ENCODE data around the gene C9orf72. TPM values are rescaled to one million over a fixed set of nuclear protein-coding genes. Genes with fewer than 3 reads are reported as not detected.

C9orf72 gene
- total and polyA plus RNA-seq, 2 of the 4 experiments (the other 2 are of a cell fraction), result 2.0 to 3.4 TPM

- ChIA-PET POLR2A (ENCODE audit: unreplicated experiment) (no interaction called here), CTCF (no interaction called here)
- intact Hi-C loops (cut with micrococcal nuclease), result no loop called here
- no peaks in the 10 kb centered on the region for H3K9me3 ChIP-seq (ENCODE audit: control insufficient read depth, insufficient read depth, low read length)
- H3K27ac ChIP-seq (ENCODE audit: insufficient read depth, low read length), result no peak overlapping the region
- no peak overlapping the region for H2AK5ac ChIP-seq (ENCODE audit: low read depth, low read length)
- H3K9ac ChIP-seq (ENCODE audit: low read depth, low read length), result no peak overlapping the region
- no peak overlapping the region for H2BK15ac ChIP-seq (ENCODE audit: low read depth, low read length)
- H3K4me3 ChIP-seq (ENCODE audit: insufficient read depth, low read depth, low read length), result no peak overlapping the region
- H3K36me3 ChIP-seq (ENCODE audit: control insufficient read depth, insufficient read depth, low read length), result 0 out of 2 replicates have a peak, but pooled peaks cover 1% of the 10 kb centered on the region
- H3K79me1 ChIP-seq (ENCODE audit: low read depth in 1 of 2, low read length in 2 of 2), result 0 out of 4 replicates have a peak, but pooled peaks cover 0 to 3% of the 10 kb centered on the region in 2 experiments
- H3K4me1 ChIP-seq (ENCODE audit: control insufficient read depth, insufficient read depth, low read length), result no peaks in the 10 kb centered on the region
- no peaks in the 10 kb centered on the region for H3K27me3 ChIP-seq (ENCODE audit: control insufficient read depth, insufficient read depth, low read length)
- H3K4ac ChIP-seq (ENCODE audit: low read depth, low read length), result no peak overlapping the region
- no peak overlapping the region for H2AK9ac ChIP-seq (replicated peaks; ENCODE audit: low read depth, low read length, poor library complexity)
- H3K18ac ChIP-seq (ENCODE audit: low read depth, low read length), result no peak overlapping the region
- no peak overlapping the region for H4K5ac ChIP-seq (ENCODE audit: low read depth, low read length)
- no peak overlapping the region for H4K8ac ChIP-seq (ENCODE audit: low read depth in 2 of 2, low read length in 2 of 2)
- no peaks in the 10 kb centered on the region for H4K20me1 ChIP-seq (ENCODE audit: insufficient read depth, low read length)
- TF ChIP-seq FOS (IDR thresholded peaks at IDR 0.05; ENCODE audit: low read depth, low read length) (no peak), CTCF (conservative IDR thresholded peaks at IDR 0.05; ENCODE audit: low read depth, low read length) (no peak)
- no peak for DNase-seq
- H3K14ac ChIP-seq (replicated peaks; ENCODE audit: low read depth, low read length), result no peak overlapping the region
- dilution Hi-C loops (cut with HindIII; ENCODE audit: low sequenced_read_pairs, unreplicated experiment), result no loop called here
- H4K91ac ChIP-seq (ENCODE audit: insufficient read depth, low read depth, low read length), result no peak overlapping the region
- BruUV-seq (replicated peaks), result no TSS peak
- in situ Hi-C loops (cut with MboI; ENCODE audit: low sequenced_read_pairs), result no loop called here
- no peak overlapping the region for H2BK20ac ChIP-seq (ENCODE audit: low read depth, low read length)
- H2BK120ac ChIP-seq (ENCODE audit: low read depth, low read length), result no peak overlapping the region
- H2AFZ ChIP-seq (replicated peaks; ENCODE audit: low read length, poor library complexity), result no peak overlapping the region
- H3K9me1 ChIP-seq (ENCODE audit: insufficient read depth, low read length), result no peaks in the 10 kb centered on the region
- H3K23ac ChIP-seq (ENCODE audit: low read depth, low read length), result no peak overlapping the region
- WGBS, 2 experiments (ENCODE audit: extremely low coverage in 2 of 2, insufficient read length in 1 of 2), result no CpG with 5 or more reads among the region's 1 CpG
- H3K4me2 ChIP-seq (ENCODE audit: low read depth, low read length), result no peak overlapping the region
- ATAC-seq (ENCODE audit: low read depth), result no peak
- no peak overlapping the region for H3K56ac ChIP-seq (ENCODE audit: extremely low read depth, insufficient read depth, low read length)
- no peak overlapping the region for H2BK5ac ChIP-seq (ENCODE audit: low read depth, low read length, poor library complexity, severe bottlenecking)
Measured at GRCh38 chr9:27566118-27566517, 7.2 kb downstream of the C9orf72 start.
